SU-DHL-6 (cell line): ENCODE measurements around the gene SYNGR2.

ENCODE experiments used
- H2AFZ ChIP-seq: fragments of 200-600 bp; sonication (generic); 2 replicates; pipeline ENCODE4 v1.6.1; 2014; ENCODE audit warnings: low read depth, mild to moderate bottlenecking, moderate library complexity, mixed read lengths, antibody characterized with exemption, low read length; ENCODE audit not compliant: severe bottlenecking
- H3F3A ChIP-seq: fragments of 200-600 bp; shearing (Covaris generic); 2 replicates; pipeline ENCODE4 v1.6.0; 2016; ENCODE audit warnings: antibody characterized with exemption, mild to moderate bottlenecking; ENCODE audit not compliant: insufficient read depth
- H3K27ac ChIP-seq: fragments of 200-600 bp; sonication (generic); 2 replicates; pipeline ENCODE4 v1.5.1; 2016; ENCODE audit warnings: low read depth, mild to moderate bottlenecking, low read length, moderate library complexity, mixed read lengths
- H3K27me3 ChIP-seq: fragments of 200-600 bp; sonication (generic), shearing (Covaris generic); 2 replicates; pipeline ENCODE4 v1.6.0; 2014; ENCODE audit warnings: mild to moderate bottlenecking, low read length
- H3K36me3 ChIP-seq: fragments of 200-600 bp; sonication (generic); 2 replicates; pipeline ENCODE4 v1.6.1; 2014; ENCODE audit warnings: mild to moderate bottlenecking, low read length, mixed read lengths
- H3K4me2 ChIP-seq: fragments of 300-600, 200-600 bp; shearing (Covaris generic), sonication (generic); 2 replicates; pipeline ENCODE4 v1.6.0; 2014; ENCODE audit warnings: low read length, low read depth, mild to moderate bottlenecking; ENCODE audit not compliant: poor library complexity, severe bottlenecking
- H3K4me3 ChIP-seq: fragments of 200-600 bp; sonication (generic); 2 replicates; pipeline ENCODE4 v1.5.1; 2014; ENCODE audit warnings: antibody characterized with exemption, low read length, mild to moderate bottlenecking, mixed read lengths; ENCODE audit not compliant: insufficient read depth, poor library complexity, severe bottlenecking
- H3K79me2 ChIP-seq: fragments of 200-600 bp; sonication (generic); 2 replicates; pipeline ENCODE4 v1.6.1; 2014; ENCODE audit warnings: mild to moderate bottlenecking, low read length, moderate library complexity; ENCODE audit not compliant: insufficient read depth
- H3K9ac ChIP-seq: fragments of 200-600 bp; sonication (generic); 2 replicates; pipeline ENCODE4 v1.7.0; 2014; ENCODE audit warnings: mild to moderate bottlenecking, low read length
- H3K9me2 ChIP-seq: fragments of 200-600 bp; sonication (generic); replicated peaks from 2 replicates; pipeline ENCODE4 v1.6.1; 2014; ENCODE audit warnings: low read length; ENCODE audit not compliant: insufficient read depth
- H3K9me3 ChIP-seq: fragments of 200-600 bp; sonication (generic); 2 replicates; pipeline ENCODE4 v1.6.1; 2014; ENCODE audit warnings: low read length, mixed read lengths; ENCODE audit not compliant: insufficient read depth
- H4K20me1 ChIP-seq: fragments of 200-600 bp; sonication (generic); 2 replicates; pipeline ENCODE4 v1.6.1; 2014; ENCODE audit warnings: low read depth, mild to moderate bottlenecking, antibody characterized with exemption, low read length, moderate library complexity, mixed read lengths
- EZH2phosphoT487 ChIP-seq: fragments of 200-600 bp; sonication (generic), shearing (Covaris generic); conservative IDR thresholded peaks from 2 replicates; pipeline ENCODE4 v1.6.1; 2018; ENCODE audit warnings: mild to moderate bottlenecking, antibody characterized with exemption, low read length, moderate library complexity, mixed read lengths
- TF ChIP-seq, protein P1 (sequence below): fragments of 200-600 bp; sonication (generic); IDR thresholded peaks from one replicate; pipeline ENCODE4 v1.5.1; 2017; ENCODE audit warnings: antibody characterized with exemption, mild to moderate bottlenecking, low read length, moderate library complexity; ENCODE audit not compliant: insufficient read depth, poor library complexity, severe bottlenecking

SYNGR2 gene

DNA sequence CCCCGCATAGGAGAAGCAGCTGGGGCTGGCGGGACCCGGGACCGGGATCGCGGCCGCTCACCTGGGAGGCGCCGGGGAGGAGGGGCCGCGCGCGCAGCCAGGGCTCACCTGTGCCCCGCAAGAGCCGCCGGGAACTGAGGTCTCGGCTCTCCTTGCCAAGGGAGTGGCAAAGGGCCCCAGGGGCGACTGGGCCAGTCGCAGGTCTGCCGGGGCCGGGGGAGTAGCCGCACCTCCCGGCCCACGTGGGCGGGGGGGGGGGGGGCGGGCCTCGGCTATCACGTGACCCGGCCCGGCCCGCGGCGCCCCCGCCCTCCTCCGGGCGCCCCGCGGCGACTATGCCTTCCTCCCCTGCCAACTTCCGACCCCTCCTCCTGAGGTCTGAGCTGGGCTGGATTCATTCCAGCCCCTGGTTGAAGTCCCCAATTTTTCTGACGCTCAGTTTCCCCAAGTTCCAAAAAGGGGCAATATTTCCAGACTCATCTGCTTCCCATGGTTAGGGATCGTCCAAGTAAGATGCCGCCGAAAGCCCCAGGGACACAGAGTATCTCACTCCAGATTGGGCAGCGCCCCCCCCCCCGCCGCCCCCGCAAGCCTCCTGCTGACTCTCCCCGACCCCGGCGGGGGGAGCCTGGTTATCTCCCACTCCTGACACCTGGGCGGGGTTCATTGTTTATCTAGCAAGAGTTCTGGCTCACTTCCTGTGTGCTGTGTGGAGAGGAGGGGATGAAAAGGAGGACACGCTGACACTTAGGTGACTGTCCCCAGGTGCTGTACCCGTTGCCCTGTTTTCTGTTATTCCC, 39.6 kb upstream of the SYNGR2 start, which contains the start of gene TMC6:
TMC6 (minus strand) TSS at position 205 of the 800 bp plus-strand sequence. CDS start 1,923 bp downstream, outside the sequence.
- Histone ChIP-seq H3K4me2 (peak within 1 kb of the TSS; percentile 90), H3K27me3 (no peaks in the 10 kb centered on the region), H3K27ac (peak within 1 kb of the TSS; percentile 95), H3K9me3 (no peaks in the 10 kb centered on the region), H2AFZ (no peak within 1 kb of the TSS), H3K9ac (peak within 1 kb of the TSS; percentile 93), H4K20me1 (no peaks in the 10 kb centered on the region), H3K4me3 (peak within 1 kb of the TSS; percentile 78), H3K79me2 (peaks cover 45% of the 10 kb centered on the region), H3K36me3 (no peaks in the 10 kb centered on the region; the same call in 1 of the 2 replicates), H3K9me2 (no peaks in the 10 kb centered on the region), H3F3A (peaks cover 47% of the 10 kb centered on the region)
- TF ChIP-seq EZH2phosphoT487 = no peak
- TF ChIP-seq, protein P1, sequence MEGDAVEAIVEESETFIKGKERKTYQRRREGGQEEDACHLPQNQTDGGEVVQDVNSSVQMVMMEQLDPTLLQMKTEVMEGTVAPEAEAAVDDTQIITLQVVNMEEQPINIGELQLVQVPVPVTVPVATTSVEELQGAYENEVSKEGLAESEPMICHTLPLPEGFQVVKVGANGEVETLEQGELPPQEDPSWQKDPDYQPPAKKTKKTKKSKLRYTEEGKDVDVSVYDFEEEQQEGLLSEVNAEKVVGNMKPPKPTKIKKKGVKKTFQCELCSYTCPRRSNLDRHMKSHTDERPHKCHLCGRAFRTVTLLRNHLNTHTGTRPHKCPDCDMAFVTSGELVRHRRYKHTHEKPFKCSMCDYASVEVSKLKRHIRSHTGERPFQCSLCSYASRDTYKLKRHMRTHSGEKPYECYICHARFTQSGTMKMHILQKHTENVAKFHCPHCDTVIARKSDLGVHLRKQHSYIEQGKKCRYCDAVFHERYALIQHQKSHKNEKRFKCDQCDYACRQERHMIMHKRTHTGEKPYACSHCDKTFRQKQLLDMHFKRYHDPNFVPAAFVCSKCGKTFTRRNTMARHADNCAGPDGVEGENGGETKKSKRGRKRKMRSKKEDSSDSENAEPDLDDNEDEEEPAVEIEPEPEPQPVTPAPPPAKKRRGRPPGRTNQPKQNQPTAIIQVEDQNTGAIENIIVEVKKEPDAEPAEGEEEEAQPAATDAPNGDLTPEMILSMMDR = no peak

DNA sequence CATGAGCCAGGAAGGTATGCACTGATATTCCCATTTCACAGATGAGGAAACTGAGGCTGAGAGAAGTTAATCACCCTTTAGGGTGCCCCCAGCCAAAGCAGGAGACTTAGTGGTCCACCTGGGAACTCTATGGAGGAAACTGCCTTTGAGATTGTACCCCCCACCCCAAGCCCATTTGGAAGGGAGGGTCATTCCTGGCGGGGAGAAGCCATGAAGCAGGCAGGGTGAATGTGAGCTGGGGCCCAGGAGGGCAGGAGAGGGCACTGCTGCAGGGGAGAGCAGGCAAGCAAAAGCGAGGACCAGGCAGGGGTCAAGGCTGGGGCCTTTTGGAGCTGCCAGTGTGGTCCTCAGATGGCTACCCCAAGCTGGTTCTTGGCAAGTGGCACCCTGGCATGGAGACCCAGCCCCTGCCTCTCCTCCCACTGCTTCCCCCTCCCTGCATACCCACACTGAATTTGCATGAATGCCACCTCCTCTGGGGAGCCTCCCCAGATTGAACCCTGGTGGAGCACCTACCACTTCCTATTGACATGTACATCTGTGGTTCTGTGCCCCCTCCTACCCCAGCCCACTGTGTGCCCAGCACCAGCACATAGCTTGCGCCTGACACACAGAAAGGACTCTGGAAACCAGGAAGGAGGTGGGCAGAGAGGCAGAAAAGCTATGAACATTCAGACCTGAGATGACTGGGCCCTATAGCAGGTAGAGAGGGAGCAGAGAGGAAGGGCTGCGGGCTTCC, 38.9 kb upstream of the SYNGR2 start:
- H3K9me2 ChIP-seq = no peaks in the 10 kb centered on the region
- H2AFZ ChIP-seq = no peak overlapping the region
- H3K79me2 ChIP-seq = peaks cover 45% of the 10 kb centered on the region
- peaks cover 47% of the 10 kb centered on the region for H3F3A ChIP-seq
- H3K4me2 ChIP-seq = peak overlapping the region; percentile 85
- H3K27ac ChIP-seq = peak overlapping the region; percentile 95
- H3K4me3 ChIP-seq = peak overlapping the region; percentile 78
- no peaks in the 10 kb centered on the region; the same call in 1 of the 2 replicates for H3K36me3 ChIP-seq
- no peaks in the 10 kb centered on the region for H3K9me3 ChIP-seq
- H4K20me1 ChIP-seq = no peaks in the 10 kb centered on the region
- no peaks in the 10 kb centered on the region for H3K27me3 ChIP-seq
- TF ChIP-seq EZH2phosphoT487 = no peak
- TF ChIP-seq, protein P1 = no peak
- H3K9ac ChIP-seq = peak overlapping the region; percentile 87

DNA sequence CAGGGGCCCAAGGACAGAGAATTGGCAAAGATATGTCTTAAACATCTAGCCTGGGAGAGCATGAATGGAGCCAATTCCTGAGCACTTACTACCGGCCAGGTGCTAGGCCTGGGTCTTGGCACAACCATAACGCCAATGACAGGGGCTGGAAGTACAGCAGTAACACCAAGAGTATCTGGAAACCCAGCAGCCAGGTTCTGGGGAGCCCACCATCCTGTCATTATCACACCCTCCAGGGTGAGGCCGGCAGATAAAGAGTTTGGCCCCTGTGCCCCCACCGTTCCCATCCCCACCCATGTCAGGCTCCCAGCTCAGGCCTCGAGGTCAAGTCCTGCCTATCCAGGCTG, 38.3 kb upstream of the SYNGR2 start:
- Histone ChIP-seq H3K36me3 (no peaks in the 10 kb centered on the region; the same call in 1 of the 2 replicates), H3K4me3 (peak overlapping the region; percentile 78), H3K4me2 (peak overlapping the region; percentile 85), H4K20me1 (no peaks in the 10 kb centered on the region), H3K27ac (peak overlapping the region; percentile 95), H3F3A (peaks cover 47% of the 10 kb centered on the region), H3K9me3 (no peaks in the 10 kb centered on the region), H3K9me2 (no peaks in the 10 kb centered on the region), H2AFZ (no peak overlapping the region), H3K79me2 (peaks cover 45% of the 10 kb centered on the region), H3K9ac (peak overlapping the region; percentile 87), H3K27me3 (no peaks in the 10 kb centered on the region)
- no peak for TF ChIP-seq EZH2phosphoT487
- TF ChIP-seq, protein P1 = no peak
